GM19455 (cell line): Measurements from ENCODE around the gene PRDM5.

Experiments used
- ATAC-seq: cut with Tn5 transposase; IDR thresholded peaks from one replicate; pipeline ENCODE4 v1.9.1; 2021; ENCODE audit not compliant: unreplicated experiment

PRDM5 gene

DNA sequence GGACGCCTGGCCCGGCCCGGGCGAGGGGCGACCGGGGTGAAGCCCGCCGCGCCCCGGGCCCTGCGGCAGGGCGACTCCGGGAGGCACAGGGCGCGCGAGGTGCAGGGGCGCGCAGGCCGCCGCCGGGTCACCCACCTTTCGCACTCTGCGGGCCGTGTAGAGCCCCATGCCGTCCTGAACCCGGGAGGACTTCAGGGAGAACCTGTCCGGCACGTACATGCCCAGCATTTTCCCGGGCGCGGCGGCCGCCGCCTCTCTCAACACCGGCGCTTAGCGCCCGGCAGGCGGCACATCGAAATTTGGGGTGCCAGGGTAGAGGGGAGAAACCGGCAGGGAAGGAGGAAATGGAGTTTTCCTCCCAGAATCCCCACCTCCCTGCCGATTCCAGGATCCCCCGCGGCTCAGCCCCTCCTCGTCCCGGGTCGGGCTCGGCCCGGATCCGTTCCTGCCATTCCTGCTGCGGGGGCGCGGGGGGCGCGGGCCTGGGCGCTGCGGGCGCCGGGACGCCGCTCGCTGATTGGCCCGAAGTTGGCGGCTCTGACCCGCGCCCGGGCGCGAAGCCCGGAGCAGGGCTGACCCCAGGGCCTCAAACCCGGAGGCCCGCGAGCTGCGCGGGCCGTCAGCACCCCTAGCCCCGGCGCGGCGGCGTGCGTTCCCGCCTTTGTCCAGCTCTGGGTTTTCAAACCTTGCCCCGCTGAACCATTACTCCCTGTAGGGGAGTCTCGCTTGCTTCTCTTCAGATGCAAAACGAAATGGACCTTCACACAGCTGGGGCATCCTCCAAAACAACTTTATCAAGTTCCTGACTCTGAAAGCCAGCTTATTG lies at the start of gene PRDM5:
Gene PRDM5, minus strand, starts transcription at position 346 of the 826 bp plus-strand sequence. Its CDS starts 118 bp downstream, at position 228.
- ATAC-seq, result no peak

DNA sequence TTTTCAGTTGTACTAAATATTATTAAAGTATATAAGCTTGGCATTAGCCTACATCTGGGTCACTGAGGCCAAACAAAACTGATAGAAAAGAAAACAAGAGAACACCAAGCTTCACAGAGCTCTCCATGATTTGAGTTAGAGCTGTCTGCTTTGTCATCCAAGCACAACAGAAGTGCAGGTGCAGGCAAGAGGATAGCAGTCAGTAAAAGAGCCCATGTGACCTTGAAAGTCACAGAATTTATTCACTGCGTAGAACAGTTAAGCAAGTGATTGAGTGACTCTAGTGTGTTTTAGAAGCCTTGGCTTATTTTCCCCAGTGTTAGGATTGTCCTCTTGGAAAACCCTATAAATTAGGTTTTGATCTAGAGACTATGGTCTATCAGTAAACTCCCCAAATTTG lies 49.4 kb upstream of the PRDM5 start:
- no peak for ATAC-seq

DNA sequence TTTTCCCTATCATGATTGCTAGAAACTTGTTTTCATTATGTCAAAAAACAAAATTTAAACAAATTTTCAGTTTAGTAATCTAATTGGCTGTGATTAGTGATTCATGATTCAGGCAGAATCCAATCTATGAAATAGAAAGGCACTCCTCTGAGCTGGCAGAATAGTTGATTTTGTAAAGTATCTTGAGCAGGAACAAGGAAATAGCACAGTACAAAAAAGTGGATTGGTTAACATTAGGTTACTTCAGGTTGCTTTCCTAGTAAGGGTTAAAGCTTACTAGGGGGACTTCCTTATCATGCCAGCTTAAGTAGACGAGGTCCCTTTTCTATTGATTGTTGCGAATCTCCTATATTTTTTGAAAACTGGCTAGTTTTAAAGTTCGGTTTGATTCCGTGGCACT lies 43.4 kb upstream of the PRDM5 start:
- no peak for ATAC-seq

DNA sequence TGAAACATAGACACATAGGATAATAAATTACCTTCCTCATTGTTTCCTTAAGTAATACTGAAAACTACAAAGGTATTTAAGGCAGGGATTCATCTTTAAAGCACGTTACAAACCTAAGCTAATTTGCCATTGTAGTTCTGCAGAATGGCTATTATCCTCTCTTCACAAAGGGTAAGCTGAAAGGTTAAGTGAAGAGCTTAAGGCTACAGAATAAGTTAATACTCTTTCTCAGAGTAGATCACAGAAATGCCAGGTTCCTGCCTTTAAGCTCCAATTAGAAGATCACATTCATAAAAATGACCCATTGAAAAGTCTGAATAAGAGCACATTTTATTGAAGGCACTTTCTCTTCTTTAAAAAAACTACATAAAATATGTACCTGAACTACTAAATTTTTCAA lies 42.1 kb upstream of the PRDM5 start:
- no peak for ATAC-seq

DNA sequence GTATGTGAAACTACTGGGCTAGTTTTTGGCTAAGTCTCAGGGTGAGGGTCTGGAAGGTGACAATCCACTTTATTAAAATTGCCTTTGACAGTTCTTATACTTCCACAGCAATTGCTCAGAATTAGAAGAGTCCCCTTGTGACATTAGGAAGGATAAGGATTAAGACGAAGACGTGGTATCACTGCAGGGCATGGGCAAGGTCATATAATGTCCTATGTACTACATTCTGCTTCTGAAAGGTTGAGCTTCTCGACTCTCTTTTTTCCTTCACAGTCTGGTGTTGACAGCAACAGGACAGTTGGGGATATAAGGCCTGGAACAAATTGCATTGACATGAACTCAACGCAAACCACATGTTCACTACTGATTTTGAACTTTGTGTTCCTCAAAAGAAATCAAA lies 40.9 kb upstream of the PRDM5 start:
- no peak for ATAC-seq

DNA sequence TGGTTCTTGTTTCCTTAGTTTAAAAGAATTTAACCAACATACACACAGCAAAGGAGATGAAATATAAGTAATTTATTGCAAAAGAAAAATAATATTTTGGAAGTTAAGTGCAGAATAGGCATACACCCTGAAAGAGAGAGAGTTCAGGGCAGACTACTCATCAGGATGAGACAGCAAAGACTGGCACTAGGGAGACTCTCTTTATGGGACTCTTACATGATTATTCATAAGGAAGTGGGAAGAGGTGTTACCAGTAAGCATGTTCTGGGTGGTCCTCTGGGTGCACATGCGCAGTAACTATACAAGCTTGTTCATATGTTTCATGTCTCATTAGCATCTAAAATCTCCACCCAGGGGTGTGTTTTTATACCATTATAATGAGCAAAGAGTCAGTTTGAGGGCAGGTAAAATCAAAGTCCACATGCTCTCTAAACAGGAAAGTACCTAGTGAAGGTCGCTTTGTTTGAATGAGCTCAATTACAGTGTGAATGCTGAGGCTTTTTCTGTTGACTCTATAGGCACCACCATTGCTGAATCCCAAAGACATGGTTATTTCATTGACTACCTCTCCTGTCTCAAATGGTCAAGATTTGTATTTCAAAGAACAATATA lies 38.2 kb upstream of the PRDM5 start:
- ATAC-seq, result no peak

DNA sequence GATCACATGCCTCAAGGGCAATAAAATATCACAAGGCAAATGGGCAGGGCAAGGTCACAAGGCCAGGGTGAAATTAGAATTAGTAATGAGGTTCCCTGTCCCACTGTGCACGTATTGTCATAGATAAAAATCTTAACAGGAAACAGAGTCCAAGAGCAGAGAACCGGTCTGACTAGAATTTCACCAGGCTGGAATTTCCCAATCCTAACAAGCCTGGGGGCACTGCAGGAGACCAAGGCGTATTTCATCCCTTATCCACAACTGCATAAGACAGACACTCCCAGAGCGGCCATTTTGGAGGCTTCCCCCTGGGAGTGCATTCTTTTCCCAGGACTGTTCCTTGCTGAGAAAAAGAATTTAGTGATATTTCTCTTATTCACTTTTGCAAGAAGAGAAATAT lies 25.9 kb upstream of the PRDM5 start:
- no peak for ATAC-seq

DNA sequence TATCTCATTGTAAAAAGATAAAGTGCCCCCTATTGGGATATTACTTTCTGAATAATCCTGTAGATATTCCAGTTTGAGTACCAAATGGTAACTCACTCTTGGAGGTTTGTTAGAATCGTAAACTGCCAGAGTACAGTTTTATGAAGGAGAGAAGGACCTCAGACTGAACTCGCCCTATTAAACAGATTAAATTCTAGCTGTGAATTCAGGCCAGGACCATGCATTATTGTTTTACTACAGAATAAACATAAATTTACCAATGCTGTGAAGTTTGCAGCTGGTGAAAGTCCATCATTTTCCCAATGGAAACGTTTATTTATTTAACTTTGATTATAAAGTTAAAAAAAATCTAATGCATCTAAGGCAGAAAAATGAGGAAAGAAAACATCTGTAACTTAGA lies 20.2 kb upstream of the PRDM5 start:
- no peak for ATAC-seq

DNA sequence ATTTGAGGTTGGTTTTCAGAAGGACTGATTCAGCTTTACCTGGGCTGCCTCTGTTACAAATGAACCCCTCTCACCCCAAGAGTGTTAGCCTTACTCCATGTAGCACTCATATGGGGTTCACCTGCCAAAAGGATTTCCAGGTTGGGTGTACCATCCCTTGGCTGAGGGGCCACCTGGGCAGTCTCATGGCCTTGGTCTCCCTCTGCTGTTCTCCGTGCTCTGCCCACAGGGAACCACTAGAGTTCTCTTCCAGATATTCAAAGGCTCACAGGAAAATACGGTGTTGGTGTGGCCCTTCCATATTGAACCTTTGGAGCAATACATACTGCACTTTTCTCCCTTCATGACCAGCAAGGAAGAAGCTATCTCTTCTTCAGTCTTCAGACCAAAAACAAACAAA lies 18.0 kb upstream of the PRDM5 start:
- ATAC-seq, result no peak

DNA sequence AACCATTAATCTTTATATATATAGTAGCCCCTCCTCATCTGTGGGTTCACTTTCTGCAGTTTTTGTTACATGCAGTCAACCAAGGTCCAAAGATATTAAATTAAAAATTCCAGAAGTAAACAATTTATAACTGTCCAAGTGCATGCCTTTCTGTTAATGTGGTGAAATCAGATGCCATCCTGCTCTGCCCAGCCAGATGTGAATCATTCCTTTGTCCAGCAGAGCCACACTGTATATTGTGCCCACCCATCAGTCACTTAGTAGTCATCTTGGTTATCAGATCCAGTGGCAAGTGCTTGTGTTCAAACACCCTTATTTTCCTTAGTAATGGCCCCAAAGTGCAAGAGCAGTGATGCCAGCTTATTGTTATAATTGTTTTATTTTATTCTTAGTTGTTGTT lies 17.2 kb upstream of the PRDM5 start:
- no peak for ATAC-seq

DNA sequence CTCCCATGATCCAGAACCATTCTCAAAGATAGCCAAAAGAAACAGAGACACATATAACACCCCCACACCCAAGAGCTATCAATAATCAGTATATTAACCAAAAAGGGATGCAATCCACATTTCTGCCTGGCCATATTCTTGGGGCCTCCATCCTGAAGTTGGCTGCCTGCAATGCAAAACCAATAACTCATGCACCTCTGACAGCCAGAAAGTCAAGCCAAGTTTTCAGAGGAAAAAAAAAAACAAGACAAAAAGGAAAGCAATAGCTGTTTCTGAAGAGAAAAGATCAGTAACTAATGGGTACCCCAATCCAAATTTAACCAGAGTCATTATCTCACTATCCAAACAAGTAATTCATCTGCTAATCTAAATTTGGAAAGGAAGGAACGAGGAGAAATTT lies 7.3 kb upstream of the PRDM5 start:
- ATAC-seq, result no peak

DNA sequence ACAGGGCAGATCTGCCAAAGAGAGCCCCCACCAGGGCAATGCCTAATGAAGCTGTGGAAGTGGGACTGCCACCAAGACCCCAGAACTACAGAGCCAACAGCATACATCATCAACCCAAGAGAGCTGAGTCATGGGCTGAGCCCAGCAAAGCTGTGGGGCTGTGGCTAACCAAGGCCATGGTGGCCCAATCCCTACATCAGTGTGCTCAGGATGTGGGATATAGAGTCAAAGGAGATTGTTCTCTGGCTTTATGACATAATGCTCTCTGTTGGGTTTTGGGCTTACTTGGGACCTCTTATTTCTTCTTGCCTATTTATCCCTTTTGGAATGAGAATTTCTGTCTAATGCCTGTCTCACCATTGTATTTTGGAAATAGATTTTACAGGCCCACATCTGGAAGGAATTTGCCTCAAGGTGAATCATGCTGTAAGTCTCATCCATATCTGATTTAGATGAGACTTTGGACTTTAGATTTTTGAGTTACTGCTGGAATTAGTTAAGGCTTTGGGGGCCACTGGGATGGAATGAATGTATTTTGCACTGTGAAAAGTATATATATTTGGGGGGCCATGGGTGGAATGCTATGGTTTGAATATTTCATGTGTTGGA lies 5.4 kb upstream of the PRDM5 start:
- ATAC-seq, result no peak

DNA sequence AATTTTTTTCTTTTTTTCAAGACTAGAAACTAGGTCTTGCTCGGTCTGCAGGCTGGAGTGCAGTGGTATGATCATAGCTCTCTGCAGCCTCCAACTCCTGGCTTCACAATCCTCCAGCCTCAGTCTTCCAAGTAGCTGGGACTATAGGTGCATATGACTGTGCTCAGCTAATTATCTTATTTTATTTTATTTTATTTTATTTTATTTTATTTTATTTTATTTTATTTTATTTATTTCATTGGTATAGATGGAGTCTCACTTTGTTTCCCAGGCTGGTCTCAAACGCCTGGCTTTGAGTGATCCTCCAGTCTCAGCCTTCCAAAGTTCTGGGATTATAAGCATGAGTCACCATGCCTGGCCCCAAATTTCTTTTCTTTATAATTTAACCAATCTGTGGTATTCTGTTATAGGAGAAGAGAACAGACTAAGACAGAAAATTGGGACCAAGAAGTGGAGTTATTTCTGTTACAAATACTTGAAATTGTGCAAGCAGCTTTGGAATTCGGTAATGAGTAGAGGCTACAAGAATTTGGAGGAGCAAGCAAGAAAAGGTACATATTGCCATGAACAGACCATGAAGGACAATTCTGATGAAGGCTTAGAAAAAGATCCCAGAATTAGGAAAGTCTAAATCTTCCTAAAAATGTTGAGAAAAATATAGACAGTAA lies 4.0 kb upstream of the PRDM5 start:
- no peak for ATAC-seq

DNA sequence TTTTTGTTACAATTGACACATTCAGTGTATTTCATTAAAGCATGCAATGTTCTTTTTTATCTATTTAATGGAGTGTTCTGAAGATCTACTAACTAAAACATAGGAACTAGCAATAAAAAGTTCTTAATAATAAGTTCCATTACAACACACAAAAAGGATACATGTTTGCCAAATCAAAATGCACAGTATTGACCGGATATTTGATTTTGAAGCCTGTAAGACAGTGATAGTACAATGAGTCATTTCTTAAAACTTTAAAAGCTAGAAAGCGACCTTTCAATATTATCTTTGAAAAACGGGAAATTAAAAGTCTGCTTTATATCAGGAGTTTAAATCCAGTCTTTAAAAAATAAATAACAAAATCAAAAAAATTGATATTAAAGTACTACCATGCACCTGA lies 2.4 kb upstream of the PRDM5 start:
- no peak for ATAC-seq

DNA sequence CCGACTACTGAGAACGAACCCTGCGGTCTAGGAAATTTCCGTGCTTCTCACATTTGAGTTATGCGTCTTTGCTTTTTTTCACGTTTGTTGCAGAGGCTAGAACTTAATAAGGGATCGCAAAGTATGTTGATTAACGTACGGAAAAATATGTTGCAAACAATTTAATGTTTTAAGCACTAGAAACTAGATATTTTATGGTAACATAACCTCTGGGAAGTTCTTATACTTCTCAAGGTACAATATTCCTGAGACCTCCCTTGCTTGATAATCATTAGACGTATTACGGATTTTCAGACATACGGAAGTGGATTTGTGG lies 639 bp upstream of the PRDM5 start:
- ATAC-seq, result no peak

DNA sequence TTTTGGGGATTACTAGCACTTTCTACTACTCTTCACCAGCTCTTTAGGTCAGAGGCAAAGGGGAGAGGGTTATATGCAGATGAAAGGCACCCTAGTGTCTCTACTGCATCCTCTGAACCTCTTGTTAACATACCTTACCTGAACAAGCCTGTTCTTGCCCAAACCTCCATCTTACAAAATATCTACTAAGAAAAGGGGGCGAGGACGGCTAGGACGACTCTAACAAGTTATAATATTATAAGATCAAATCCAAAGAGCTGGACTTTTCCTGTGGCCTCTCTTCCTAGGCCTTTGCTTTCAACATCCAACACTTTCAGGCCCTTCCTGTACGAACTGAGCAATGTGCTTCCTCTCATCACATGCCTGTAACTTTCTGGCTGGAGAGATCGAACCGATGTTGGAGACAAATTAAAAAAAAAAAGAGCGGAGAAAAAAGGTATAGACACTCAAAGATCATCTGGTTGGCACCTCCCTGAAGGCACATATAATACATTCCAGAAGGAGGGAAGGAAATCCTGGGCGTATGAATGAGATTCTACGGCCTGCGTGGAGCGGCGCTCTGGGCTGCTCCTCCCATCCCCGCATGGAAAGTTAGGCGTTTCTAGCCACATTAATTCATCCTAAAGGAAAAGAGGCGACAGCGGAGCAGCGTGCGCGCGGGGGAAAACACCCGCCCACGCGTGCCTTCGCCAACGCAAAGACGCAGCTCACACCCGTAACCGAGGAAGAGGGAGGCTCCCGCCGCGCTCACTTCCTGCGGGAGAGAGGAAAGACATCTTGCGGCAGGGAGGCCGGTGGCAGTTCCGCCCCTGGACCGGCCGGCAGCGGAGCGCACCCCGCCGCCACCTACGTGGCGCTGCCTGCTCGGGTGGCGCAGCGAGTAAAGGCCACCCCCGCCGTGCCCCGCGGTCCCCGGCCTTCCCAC lies 808 bp downstream of the PRDM5 start:
- ATAC-seq, result no peak

DNA sequence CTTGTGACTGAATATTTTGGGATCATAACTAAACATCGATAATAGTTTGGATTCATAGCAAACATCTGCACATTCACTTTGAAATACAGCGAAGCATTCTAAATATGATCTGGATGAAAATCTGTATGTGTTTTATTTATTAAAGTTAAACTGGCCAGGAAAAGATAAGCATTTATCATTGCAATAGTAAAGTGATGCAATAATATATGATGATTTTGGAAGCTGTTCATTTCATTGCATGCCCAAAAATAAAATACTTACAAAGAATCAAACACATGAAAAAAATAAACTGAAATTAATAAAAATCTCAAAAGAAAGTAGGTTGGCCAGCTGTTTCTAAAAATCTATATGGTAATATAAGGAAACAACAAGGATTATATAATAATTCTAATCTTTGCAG lies 1.9 kb downstream of the PRDM5 start:
- no peak for ATAC-seq

DNA sequence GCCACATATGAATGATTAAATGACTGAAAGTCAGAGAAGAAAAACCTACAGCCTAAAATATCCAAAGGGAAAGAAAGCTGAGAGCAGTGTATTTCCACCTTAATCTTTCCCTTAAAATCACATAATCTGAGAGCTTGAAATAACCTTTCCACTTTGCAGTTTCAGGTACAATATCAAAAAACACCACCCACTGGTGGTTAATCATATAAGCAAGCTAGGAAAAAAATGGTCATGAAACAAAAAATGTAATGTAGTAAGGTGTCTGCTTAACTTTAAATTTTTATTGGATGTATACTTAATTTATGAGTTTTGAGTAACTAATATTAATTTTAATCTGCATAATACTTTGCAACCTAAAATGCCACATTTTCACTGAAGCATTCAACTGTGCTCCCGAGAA lies 3.2 kb downstream of the PRDM5 start:
- ATAC-seq, result no peak

DNA sequence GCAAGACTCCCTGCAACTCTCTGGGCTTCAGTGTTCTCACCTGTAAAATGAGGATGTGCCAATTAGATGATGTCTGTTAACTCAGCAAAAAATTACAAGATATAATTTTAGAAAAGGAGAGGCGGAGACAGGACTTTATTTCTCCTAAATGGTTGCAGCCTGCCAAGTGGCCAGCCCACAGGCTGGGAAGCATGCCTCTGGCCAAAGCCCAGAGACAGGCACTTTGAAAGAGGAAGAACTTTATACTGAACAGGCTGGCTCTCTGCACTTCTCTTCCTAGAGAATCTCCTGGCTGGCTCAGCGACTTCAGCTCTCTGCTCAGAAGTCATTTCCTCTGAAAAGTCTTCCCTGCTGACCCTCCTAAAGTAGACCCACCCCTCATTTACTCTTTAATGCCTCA lies 3.7 kb downstream of the PRDM5 start:
- ATAC-seq, result no peak

DNA sequence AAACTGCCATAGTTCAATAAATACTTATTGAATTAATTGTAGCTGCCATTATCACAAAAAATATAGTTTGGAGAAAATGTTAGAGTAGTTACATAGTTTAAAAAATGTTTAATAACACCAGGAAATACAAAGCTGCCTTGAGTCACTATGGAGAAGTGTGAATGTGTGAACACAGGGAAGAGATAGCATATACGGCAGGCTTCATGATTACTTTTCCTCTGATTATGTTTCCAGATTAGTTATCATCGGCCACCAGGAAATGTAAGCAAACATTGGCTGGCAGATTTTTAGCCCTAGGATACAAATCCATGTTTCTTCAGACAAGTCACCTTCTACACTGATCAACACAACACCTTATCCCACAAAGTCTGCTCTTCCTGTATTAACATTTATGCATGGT lies 4.4 kb downstream of the PRDM5 start:
- no peak for ATAC-seq

DNA sequence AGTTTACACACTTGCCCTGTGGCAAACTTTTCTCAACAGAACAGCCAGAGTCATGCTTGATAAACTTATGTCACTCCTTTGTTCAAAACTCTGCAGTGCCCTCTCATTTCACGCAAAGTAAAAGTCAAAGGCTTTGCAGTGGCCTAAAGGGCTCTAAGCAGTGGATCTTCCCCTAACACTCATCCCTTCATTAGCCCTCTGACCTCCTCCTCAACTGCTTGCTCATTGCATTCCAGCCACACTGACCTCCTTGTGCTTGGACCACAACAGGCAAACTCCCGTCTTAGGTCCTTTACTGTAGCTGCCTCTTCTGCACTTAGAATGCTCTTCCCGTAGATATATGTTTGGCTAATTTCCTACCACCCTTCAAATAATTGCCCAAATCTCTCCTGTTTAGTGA lies 5.6 kb downstream of the PRDM5 start:
- ATAC-seq, result no peak
